PC-3 (cell line): ENCODE results near the gene ADGRL3.

ENCODE experiments used
- CTCF ChIP-seq: fragments of 300-600 bp; sonication (generic); conservative IDR thresholded peaks from 2 replicates; pipeline ENCODE4 v1.5.1; 2017; ENCODE audit warnings: antibody characterized with exemption, low read depth, mild to moderate bottlenecking, low read length
- EZH2 ChIP-seq: fragments of 300-600 bp; sonication (generic); IDR thresholded peaks from one replicate; pipeline ENCODE4 v1.6.1; 2017; ENCODE audit warnings: antibody characterized with exemption, mild to moderate bottlenecking, low read length; ENCODE audit not compliant: unreplicated experiment
- EZH2phosphoT487 ChIP-seq: fragments of 300-600 bp; sonication (generic); IDR thresholded peaks from 2 replicates; pipeline ENCODE4 v1.6.1; 2018; ENCODE audit warnings: mild to moderate bottlenecking, antibody characterized with exemption, low read length, borderline replicate concordance

- TF ChIP-seq CTCF (no peak), EZH2 (no peak), EZH2phosphoT487 (no peak)
Observed at GRCh38 chr4:61192392-61192791, 7.7 kb upstream of the ADGRL3 start.
